GM18499 (cell line): Measurements from ENCODE around the gene MTG2.

Experiments
- ATAC-seq: cut with Tn5 transposase; IDR thresholded peaks from one replicate; pipeline ENCODE4 v1.9.1; 2021; ENCODE audit warnings: moderate number of reproducible peaks; ENCODE audit not compliant: insufficient read depth, unreplicated experiment

MTG2 gene

GRCh38 chr20:62216636-62217566, 34.1 kb downstream of the MTG2 start:
- ATAC-seq: no peak

- no peak for ATAC-seq
These were observed 35.3 kb downstream of the MTG2 start for GRCh38 chr20:62217913-62218773.

- no peak for ATAC-seq
These were observed 36.5 kb downstream of the MTG2 start for GRCh38 chr20:62219101-62219991.

DNA sequence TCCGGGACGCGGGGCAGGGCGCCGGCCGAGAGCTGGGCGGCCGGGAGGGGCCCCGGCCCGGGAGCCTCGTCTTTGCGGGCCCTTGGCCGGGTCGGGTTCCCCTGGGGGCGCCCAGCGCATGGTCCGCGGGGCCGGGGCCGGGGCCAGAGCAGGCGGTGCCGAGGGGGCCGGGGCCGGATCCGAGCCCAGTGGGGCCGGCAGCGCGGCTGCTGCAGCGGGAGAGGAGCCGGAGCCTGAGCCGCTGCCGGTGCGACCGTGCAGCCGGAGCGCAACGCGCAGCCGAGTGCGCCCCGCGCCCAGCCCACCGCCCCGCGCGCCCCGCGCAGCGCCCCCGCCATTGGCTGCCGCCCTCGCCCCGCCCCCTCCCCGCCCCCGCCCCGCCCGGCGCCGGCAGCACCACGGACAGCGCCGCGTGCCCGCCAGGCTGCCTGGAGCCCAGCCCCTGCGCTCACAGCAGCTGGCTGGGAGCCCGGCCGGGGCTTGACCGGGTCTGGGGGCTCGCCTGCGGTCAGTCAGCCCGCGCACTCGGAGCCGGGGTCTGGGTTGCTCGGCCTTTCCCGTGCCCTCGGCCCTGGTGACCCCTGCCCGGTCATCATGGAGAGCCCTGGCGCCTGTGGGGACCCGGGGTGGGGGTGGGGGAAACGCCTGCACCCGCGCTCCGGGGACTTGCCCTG, 37.3 kb downstream of the MTG2 start, which contains the start of gene HRH3:
Gene HRH3, minus strand, starts transcription at position 287 of the 674 bp plus-strand sequence. CDS start 308 bp downstream, outside the sequence.
- no peak for ATAC-seq

GRCh38 chr20:62220666-62221568, 38.1 kb downstream of the MTG2 start:
- no peak for ATAC-seq

DNA sequence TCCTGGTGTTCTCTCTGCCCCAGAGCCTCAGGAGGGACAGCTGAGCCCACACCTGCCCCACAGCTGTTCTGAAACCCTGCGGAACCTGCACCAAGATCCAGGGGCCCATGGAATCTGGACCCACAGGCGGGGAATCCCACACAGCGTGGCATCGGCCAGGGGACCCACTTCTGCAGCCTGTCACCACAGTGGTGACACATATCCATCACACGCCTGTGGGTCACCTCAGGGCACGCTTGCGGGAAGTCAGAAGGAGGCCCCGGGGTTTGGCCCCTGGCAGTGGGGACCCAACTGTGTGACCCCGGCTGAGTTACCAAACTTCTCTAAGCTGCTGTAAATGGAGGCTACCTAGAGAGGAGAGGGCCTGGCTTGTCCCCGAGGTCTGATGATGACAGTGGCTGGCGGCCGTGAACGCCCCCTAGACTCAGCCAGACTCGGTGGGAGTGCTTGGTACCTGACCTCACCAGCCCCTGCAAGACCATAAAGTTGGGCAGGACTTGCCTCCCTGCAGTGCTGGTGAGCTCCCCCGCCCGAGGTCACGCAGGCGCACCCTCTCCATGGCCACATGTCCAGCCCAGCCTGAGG, 39.5 kb downstream of the MTG2 start:
- no peak for ATAC-seq

GRCh38 chr20:62222972-62223371, 40.1 kb downstream of the MTG2 start:
- no peak for ATAC-seq

DNA sequence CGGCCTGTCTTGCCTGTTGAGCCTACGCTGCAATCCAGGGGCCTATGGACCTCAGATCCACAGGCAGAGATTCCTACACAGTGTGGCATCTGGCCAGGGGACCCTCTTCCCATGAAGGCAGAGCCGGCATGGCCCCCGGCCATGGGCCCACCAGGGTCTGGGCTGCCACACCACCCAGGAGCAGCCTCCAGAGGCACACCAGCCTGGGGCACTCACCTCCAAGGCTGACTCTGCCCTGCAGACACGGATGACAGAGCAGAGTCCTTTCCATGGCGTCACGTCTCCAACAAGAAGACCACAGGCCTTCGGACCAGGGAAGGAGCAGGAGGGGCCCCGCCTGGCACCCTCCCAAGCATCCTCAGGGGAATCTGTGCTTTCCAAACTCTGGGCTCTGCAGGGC, 40.7 kb downstream of the MTG2 start:
- no peak for ATAC-seq

GRCh38 chr20:62224113-62224855, 41.5 kb downstream of the MTG2 start:
- no peak for ATAC-seq

- ATAC-seq: no peak
These were observed 42.2 kb downstream of the MTG2 start for GRCh38 chr20:62225026-62225425.

- ATAC-seq: no peak
These were observed 43.2 kb downstream of the MTG2 start for GRCh38 chr20:62225820-62226635.

DNA sequence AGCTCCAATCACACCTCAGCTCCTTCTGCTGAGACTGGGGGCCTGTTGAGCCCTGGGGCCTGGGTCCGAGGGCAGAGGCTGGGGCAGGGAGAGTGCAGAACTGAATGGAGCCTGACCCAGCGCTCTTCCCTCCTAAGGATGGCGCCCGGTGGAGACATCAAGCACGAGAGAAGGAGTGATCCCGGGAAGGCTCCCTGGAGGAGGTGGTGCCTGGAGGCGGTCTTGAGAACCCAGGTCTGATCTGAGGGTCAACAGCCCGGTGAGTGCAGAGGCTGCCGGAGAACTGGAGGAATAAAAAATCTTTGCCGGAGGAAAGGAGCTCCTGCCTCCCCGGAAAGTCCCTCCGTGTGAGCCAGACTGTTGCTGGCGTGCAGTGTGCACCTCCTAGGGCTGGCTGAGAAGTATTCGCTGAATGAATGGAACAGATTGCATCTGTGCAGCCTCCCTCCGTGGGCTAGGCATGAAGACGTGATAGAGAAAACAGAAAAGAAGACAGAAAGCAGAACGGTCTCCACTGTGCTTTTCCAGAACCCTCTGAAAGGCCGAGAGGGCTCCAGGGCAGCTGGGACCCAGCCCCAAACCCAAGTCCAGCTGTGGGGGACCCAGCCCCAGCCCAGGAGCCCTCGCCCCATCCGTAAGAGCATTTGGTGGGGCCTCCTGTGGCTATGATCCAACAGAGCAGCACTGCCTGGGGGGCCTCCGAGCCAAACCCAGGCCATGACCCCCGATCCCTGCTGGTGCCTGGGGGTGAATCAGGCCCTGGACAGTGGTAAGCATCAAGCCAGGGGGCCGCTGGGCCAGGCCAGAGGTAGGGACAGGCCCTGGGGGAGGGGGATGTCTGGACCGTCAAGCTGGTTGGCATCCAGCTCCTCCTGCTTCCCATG, 44.1 kb downstream of the MTG2 start:
- no peak for ATAC-seq

DNA sequence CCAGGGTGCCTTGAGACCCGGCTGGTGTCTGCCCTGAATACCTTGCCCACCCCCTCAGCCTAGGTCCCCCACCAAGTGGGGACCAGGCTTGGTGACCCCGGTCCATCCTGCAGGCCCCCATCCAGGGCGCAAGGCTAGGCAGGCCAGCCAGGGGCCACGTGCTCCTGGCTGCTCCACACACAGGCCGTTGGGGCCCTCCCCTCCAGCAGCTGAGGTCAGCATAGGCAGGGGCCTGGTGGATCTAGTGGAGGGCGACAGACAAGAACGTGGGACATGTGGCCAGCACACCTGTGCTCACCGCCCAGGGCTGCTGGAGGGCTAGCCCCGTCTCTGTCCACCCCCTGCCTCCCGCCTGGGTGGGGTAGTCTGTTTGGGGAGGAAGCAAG, 44.8 kb downstream of the MTG2 start:
- no peak for ATAC-seq

GRCh38 chr20:62227977-62228958, 45.4 kb downstream of the MTG2 start:
- no peak for ATAC-seq
